ENCODE measurements around the gene VPS16. TPM values are rescaled to one million over a fixed set of nuclear protein-coding genes. Genes with fewer than 3 reads are reported as not detected.

The VPS16 gene
- total and polyA plus RNA-seq, 4 donors: 14.5 to 24.3 (median 16.1) TPM

GRCh38 chr20:2820084-2820895 is 20.3 kb upstream of the VPS16 start:
- Histone ChIP-seq H3K27ac (ENCODE audit: low read depth in 1 of 2, low read length in 2 of 2) (no peak overlapping the region), H3K9ac (ENCODE audit: low read depth in 1 of 2, low read length in 2 of 2) (no peak overlapping the region), H3K9me3 (ENCODE audit: control insufficient read depth in 4 of 4, low read length in 3 of 4) (no peaks in the 10 kb centered on the region), H3K27me3 (ENCODE audit: control insufficient read depth in 4 of 4, insufficient read depth in 4 of 4, low read length in 3 of 4) (no peaks in the 10 kb centered on the region), H3K4me1 (ENCODE audit: control insufficient read depth in 4 of 4, insufficient read depth in 4 of 4, low read length in 3 of 4) (peaks cover 0 to 3% (median 1%) of the 10 kb centered on the region in 4 donors), H3K36me3 (ENCODE audit: control insufficient read depth in 4 of 4, insufficient read depth in 3 of 4, low read depth in 1 of 4, low read length in 3 of 4) (no peaks in the 10 kb centered on the region), H3K4me3 (ENCODE audit: low read depth in 1 of 3, low read length in 3 of 3) (no peak overlapping the region)
- 30% methylated on average over 32 of the region's 32 CpGs for WGBS
- no peak for DNase-seq (ENCODE audit: low spot score)
- no peak for TF ChIP-seq YY1 (IDR thresholded peaks at IDR 0.05)
- TF ChIP-seq MAX (IDR thresholded peaks at IDR 0.05): no peak
- no peak for TF ChIP-seq ATF3 (IDR thresholded peaks at IDR 0.05)
- no peak for TF ChIP-seq FOXA1 (IDR thresholded peaks at IDR 0.05)
- no peak for TF ChIP-seq TAF1 (conservative IDR thresholded peaks at IDR 0.05)
- TF ChIP-seq JUND (IDR thresholded peaks at IDR 0.05): no peak

- Histone ChIP-seq H3K9ac (ENCODE audit: low read depth in 1 of 2, low read length in 2 of 2) (no peak overlapping the region), H3K27ac (ENCODE audit: low read depth in 1 of 2, low read length in 2 of 2) (no peak overlapping the region), H3K4me3 (ENCODE audit: low read depth in 1 of 3, low read length in 3 of 3) (no peak overlapping the region), H3K36me3 (ENCODE audit: control insufficient read depth in 4 of 4, insufficient read depth in 3 of 4, low read depth in 1 of 4, low read length in 3 of 4) (no peaks in the 10 kb centered on the region), H3K27me3 (ENCODE audit: control insufficient read depth in 4 of 4, insufficient read depth in 4 of 4, low read length in 3 of 4) (no peaks in the 10 kb centered on the region), H3K4me1 (ENCODE audit: control insufficient read depth in 4 of 4, insufficient read depth in 4 of 4, low read length in 3 of 4) (peaks cover 0 to 3% (median 1%) of the 10 kb centered on the region in 4 donors), H3K9me3 (ENCODE audit: control insufficient read depth in 4 of 4, low read length in 3 of 4) (no peaks in the 10 kb centered on the region)
- TF ChIP-seq FOXA1 (IDR thresholded peaks at IDR 0.05): no peak
- TF ChIP-seq REST (IDR thresholded peaks at IDR 0.05): no peak
- TF ChIP-seq RXRA (IDR thresholded peaks at IDR 0.05): no peak
- TF ChIP-seq TAF1 (conservative IDR thresholded peaks at IDR 0.05): no peak
- no peak for TF ChIP-seq NR2F2 (IDR thresholded peaks at IDR 0.05)
- TF ChIP-seq ATF3 (IDR thresholded peaks at IDR 0.05): no peak
- TF ChIP-seq JUND (IDR thresholded peaks at IDR 0.05): no peak
- TF ChIP-seq RAD21 (IDR thresholded peaks at IDR 0.05): no peak
- TF ChIP-seq GABPA (IDR thresholded peaks at IDR 0.05 in 1 of 2, conservative IDR thresholded peaks at IDR 0.05 in 1 of 2): no peak
- TF ChIP-seq YY1 (IDR thresholded peaks at IDR 0.05): no peak
- no peak for TF ChIP-seq HNF4G (IDR thresholded peaks at IDR 0.05)
- no peak for TF ChIP-seq CTCF (IDR thresholded peaks at IDR 0.05; ENCODE audit: low read depth, low read length, missing input control)
- WGBS: 10% methylated on average over 68 of the region's 68 CpGs
- DNase-seq (ENCODE audit: low spot score): no peak
These were observed 19.4 kb upstream of the VPS16 start for GRCh38 chr20:2820896-2821869.
